GM18520 (cell line): ENCODE measurements around the gene B3GNT3.
"Not testable (repeated sequence)": the region's sequence is repeated elsewhere in the genome, so short reads cannot be mapped to it uniquely, and the experiment has no call there.

ENCODE experiments used
- ATAC-seq: cut with Tn5 transposase; IDR thresholded peaks from one replicate; pipeline ENCODE4 v1.9.1; 2021; ENCODE audit not compliant: unreplicated experiment

The B3GNT3 gene

GRCh38 chr19:17796838-17797423, 2.0 kb downstream of the B3GNT3 start:
- no peak for ATAC-seq

DNA sequence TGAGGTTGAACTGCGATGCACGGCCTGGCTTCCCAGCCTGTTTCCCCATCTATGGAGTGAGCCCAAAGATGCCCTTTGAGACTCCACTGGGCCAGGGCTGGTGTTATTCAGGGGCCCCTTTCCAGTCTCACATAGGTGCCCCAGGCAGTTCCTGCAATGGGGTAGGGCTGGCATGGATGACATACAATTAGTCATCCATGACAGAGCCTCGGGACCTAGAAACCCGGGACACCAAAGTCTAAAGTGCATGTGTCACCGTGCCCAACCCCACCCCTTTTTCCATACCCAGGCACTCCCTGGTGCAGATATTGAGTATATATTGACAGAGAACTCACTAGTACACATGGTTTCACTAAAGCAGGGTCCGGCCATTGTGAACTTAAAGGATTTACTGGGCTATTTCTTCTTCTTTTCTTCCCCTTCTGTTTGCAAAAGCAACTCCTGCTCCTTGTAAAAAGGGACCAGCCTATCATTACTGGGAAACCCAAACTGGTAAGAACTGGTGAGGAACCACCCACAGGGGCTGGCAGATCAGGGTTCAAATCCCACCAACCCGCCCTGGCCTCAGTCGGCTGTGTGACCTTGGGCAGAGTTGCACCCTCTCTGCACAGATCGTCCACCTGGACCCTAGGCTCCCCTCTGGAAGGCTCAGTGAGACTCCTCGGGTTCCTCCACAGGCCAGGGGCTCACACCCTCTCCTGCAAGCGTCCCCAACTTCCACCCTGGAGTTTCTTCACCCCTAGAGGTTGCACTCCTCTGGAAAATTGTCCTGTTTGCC, 2.7 kb downstream of the B3GNT3 start:
- no peak for ATAC-seq

DNA sequence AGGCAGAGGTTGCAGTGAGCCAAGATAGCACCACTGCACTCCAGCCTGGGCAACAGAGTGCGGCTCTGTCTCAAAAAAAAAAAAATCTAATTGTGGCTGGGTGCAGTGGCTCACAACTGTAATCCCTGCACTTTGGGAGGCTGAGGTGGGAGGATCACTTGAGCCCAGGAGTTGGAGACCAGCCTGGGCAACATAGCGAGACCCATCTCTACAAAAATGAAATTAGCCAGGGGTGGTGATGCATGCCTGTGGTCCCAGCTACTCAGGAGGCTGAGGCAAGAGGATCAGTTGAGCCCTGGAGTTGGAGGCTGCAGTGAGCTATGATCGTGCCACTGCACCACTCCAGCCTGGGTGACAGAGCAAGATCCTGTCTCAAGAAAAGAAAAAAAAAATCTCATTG, 3.7 kb downstream of the B3GNT3 start:
- not testable (repeated sequence) for ATAC-seq

DNA sequence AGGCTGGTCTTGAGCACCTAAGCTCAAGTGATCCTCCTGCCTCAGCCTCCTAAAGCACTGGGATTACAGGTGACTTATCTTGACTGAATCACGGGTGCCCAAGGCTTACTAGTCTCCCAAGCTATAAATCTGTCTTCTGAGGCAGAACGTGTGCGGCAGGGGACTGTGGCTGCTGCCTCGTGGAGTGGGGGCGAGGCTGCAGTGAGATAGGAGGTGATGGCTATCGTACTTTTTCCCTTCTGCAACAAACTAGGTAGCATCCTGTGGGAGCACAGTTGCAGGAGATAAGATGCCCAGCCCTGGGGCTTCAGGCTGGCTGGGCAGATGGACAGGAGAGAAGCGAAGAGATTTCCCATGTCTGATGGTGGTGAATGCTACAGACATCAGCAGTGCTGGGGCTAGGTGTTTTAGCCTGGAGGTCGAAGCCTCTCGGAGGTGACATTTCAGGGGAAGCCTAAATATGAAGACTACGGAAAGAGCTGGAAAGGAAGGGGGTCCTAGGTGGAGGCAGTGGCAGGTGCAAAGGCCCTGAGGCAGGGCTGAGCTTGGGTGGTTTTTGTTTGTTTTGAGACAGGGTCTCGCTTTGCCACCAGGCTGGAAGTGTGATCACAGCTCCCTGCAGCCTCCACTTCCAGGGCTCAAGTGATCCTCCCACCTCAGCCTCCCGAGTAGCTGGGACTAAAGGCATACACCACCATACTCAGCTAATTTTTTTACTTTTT, 7.4 kb downstream of the B3GNT3 start:
- no peak for ATAC-seq

- no peak for ATAC-seq
Measured at GRCh38 chr19:17803264-17803896, 8.4 kb downstream of the B3GNT3 start.

DNA sequence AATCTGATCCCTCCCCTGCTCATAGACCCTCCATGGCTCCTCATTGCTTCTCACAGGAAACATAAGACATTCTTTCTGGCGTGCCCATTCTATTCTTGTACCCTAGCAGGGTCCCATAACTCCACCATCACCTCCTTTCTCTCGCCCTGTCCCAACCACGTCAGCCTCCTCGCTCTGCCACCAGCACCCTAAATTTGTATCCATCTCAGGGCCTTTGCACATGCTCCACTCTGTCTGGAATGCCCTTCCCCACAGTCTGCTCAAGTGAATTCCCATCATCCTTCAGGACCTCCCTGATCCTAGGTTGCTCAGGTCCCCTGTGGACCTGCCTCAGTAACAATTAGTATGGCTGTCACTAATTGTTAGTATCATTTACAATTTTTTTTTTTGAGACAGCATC, 10.5 kb downstream of the B3GNT3 start:
- ATAC-seq, result no peak

- no peak for ATAC-seq
Measured at GRCh38 chr19:17806945-17807344, 12.0 kb downstream of the B3GNT3 start.

DNA sequence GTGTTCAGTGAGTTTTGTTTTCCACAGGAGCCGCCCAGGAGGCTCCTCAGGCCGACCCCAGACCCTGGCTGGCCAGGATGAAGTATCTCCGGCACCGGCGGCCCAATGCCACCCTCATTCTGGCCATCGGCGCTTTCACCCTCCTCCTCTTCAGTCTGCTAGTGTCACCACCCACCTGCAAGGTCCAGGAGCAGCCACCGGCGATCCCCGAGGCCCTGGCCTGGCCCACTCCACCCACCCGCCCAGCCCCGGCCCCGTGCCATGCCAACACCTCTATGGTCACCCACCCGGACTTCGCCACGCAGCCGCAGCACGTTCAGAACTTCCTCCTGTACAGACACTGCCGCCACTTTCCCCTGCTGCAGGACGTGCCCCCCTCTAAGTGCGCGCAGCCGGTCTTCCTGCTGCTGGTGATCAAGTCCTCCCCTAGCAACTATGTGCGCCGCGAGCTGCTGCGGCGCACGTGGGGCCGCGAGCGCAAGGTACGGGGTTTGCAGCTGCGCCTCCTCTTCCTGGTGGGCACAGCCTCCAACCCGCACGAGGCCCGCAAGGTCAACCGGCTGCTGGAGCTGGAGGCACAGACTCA, 12.9 kb downstream of the B3GNT3 start:
- no peak for ATAC-seq

- ATAC-seq, result no peak
Measured at GRCh38 chr19:17811103-17811502, 16.2 kb downstream of the B3GNT3 start.

- no peak for ATAC-seq
Measured at GRCh38 chr19:17811681-17812080, 16.7 kb downstream of the B3GNT3 start.

- ATAC-seq, result no peak
Measured at GRCh38 chr19:17812099-17812498, 17.2 kb downstream of the B3GNT3 start.

DNA sequence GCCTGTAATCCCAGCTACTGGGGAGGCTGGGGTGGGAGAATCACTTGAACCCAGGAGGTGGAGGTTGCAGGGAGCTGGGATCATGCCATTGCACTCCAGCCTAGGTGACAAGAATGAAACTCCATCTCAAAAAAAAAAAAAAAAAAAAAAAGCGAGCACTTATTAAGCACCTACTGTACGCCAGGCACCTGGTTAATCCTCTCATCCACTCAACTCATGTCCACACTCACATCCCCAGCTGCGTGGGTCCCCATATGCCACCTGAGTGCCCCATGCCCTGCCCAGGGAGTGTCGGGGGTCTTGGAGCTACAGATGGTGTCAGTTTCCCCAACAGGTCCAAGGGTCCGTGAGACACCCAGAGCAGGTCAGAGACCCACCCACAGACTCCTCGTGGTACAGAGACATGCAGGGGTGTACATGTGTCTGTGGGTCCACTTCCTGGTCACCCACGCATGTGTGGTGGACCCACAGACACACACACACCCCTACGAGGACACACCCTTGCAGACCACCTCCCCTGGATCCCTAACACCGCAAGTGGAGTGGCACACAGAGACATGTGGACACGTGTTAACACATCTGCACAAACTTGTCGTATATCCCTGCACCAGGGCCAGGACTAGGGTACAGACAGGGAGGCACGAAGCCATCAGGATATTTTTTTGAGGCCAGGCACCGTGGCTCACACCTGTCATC, 22.9 kb downstream of the B3GNT3 start:
- no peak for ATAC-seq

- no peak for ATAC-seq
Measured at GRCh38 chr19:17821190-17821589, 26.3 kb downstream of the B3GNT3 start, which contains the start of gene INSL3. TSS of gene INSL3 (minus strand) at chr19:17821519. CDS start at chr19:17821506, 13 bp downstream.

GRCh38 chr19:17824339-17824738, 29.4 kb downstream of the B3GNT3 start:
- no peak for ATAC-seq

DNA sequence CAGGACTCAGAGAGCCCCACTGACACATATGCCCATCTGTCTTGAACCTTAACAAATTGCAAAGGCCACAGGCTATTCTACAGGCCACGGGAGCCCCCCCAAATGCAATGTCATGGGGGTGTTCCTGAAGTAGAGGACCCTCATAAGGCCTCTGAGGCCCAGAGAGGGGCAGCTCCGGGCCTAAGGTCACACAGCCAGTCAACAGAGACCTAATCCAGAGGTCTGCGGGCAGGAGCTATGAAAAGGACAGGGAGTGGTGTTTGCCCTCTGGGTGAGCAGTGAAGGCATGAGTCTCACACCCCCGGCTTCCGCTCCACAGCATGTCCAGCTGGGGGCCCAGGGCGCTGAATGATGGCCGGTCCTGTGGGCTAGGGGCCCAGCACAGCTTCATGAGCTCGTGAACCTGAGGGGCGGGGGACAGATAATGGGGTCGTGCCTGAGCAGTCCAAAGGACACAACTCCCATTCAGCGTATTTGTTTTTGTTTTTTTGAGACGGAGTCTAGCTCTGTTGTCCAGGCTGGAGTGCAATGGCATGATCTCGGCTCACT, 31.6 kb downstream of the B3GNT3 start:
- no peak for ATAC-seq

GRCh38 chr19:17829855-17830566, 35.1 kb downstream of the B3GNT3 start:
- ATAC-seq, result no peak

- no peak for ATAC-seq
Measured at GRCh38 chr19:17830567-17831418, 35.9 kb downstream of the B3GNT3 start.

GRCh38 chr19:17831419-17831888, 36.5 kb downstream of the B3GNT3 start:
- no peak for ATAC-seq
